ENCODE measurements around the gene DDX3X.
"Not testable (repeated sequence)": the region's sequence is repeated elsewhere in the genome, so short reads cannot be mapped to it uniquely, and the experiment has no call there.

The DDX3X gene

GRCh38 chrX:41333744-41334362 lies at the start of gene DDX3X:
Gene DDX3X (plus strand): TSS chrX:41334162. CDS start chrX:41334253, 91 bp downstream.
- peak; percentile 62 for DNase-seq

GRCh38 chrX:41285928-41286327 lies 48.0 kb upstream of the DDX3X start:
- not testable (repeated sequence) for DNase-seq

DNA sequence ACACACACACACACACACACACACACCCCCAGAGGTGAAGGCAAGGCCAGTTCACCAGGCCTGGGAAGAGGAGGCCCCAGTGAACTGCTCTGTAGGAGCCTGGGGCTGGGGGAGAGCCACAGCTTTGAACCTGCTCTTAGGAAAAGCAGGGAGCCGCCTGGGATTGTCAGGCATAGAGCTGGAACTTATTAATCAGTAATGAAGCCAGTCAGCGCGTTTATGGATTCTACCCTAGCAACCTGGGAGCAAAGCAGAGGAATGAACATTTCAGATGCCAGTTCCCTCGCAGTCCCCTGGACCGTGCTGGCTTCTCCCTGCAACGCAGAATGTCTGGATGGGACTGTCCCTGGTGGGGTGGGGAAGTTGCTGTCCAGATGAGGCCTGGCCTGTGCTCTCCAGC lies 45.3 kb upstream of the DDX3X start:
- DNase-seq: no peak

DNA sequence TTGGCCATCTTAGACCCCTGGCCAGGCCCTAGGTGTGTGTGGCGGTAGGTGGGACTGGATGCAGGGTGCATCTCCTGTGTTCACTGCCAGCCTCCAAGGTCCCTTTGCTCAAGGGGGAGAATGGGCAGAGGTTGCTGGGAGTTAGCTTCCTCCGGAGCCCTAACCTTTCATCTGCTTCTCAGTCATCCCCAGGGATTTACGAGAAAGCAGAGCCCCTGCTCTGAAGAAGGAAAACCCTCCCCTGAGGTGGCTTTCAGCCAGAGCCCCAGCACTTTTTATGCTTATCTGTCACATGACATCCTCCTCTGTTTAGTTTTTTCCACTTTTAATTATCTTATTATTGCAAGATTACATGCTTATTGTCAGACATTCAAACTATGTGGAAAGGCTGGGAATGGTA lies 44.9 kb upstream of the DDX3X start:
- no peak for DNase-seq

GRCh38 chrX:41291309-41291708 lies 42.7 kb upstream of the DDX3X start:
- DNase-seq: no peak

- DNase-seq: no peak
Measured at GRCh38 chrX:41293269-41293668, 40.7 kb upstream of the DDX3X start.

GRCh38 chrX:41300758-41301437 lies 33.1 kb upstream of the DDX3X start:
- DNase-seq: no peak

GRCh38 chrX:41301438-41301824 lies 32.5 kb upstream of the DDX3X start:
- no peak for DNase-seq

DNA sequence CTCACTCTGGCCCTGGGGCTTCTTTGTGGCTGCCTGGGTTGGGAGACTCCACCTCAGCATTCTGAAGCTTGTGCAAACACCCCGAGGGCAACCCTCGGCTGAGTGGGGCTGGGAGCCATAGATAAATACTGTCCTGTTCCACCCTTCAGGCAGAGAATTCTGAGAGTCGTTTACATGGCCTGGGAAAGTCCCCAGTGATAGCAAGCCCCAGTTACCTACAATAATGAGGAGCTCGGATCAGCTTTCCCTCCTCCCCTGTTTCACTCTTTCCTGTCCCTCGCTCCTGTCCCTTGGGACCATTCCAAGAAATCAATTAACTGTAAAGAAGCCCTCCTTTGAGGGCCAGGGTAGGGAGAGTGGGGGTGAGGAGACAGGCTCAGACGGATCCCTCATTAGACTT lies 31.6 kb upstream of the DDX3X start:
- no peak for DNase-seq

- DNase-seq: no peak
Measured at GRCh38 chrX:41303013-41303412, 30.9 kb upstream of the DDX3X start.

DNA sequence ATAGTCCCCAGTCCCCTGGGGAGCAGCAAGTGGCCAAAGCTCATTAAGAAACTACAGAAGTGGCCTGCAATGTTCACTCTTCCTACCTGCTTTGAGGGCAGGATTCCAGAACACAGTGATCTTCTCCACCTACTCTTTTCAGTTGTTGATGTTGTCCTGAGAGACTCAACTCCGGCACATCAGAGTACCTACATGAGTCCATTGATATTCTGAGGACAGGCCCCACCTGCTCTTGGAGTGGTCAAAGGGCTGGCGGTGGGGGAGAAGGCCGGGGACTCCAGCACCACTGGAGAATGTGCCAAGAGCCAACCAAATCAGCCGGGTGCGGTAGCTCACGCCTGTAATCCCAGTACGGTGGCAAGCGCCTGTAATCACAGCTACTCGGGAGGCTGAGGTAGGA lies 29.8 kb upstream of the DDX3X start:
- no peak for DNase-seq

DNA sequence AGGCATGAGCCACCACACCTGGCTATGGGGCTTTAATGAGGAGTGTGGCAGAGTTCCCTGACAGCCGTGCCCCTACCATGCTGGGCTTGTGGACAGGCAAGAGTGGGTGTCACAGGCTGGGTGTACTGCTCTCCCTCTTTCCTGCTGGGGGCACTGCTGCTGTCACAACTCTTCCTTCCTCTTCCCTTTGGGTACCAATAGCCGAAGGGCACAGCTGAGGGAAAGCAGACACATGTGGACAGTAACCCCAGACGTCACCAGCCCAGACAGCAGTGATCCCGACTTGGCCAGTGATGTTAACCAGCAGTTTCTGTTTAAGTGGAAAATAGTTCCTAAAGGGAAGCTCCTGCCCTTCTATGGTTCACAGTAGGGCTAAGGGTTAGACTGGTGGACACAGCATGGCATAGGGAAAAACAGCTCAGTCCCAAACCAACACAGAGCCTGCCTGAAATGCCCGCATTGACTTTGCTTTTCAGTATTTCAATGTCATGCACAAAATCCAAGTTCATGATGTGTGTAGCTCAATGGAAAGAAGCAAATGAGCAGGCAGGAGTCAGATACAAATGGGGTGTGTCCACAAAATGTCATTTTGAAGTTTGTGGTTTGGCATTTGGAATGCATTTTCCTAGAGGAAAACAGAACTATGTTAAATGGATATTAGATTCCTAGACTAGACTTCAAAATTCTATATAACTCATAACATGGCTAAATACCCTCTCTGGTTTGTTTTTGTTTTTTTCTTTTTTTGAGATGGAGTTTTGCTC lies 24.9 kb upstream of the DDX3X start:
- DNase-seq: no peak

GRCh38 chrX:41312786-41313185 lies 21.2 kb upstream of the DDX3X start:
- no peak for DNase-seq

DNA sequence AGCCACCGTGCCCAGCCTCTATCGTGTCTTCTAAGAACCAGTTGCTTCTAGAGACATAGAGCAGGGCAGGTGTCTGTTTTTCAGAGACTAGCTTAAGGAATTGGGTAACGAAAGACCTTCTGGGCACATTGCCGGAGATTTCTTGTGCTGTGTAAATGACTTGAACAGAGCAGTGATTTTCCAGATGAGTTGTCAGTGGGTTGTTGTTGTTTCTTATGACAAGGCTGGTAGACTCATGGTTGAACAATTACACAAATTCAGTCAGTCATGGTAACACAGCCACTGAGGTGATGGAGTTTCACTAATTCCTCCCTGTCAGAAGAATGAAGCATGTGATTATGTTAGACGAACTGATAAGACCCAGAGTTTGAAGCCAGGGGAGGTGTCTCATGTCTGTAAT lies 20.5 kb upstream of the DDX3X start:
- DNase-seq: no peak

DNA sequence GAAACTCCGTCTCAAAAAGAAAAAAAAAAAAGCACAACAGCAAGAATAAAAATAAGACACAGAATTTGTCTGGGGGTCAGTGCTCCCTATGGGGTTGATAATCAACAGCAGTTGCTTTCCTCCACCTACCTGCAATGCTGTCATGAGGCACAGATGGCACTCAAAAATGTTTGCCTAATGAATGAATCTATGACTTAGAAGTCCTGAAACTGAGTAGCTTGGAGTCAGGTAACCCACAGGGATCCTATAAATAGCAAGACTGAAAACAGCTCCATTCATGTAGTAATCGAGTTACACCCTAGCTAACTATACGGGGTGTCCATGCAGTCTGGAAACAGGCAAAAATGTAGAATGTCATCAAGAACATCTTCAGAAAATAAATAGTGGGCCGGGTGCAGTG lies 19.8 kb upstream of the DDX3X start:
- DNase-seq: no peak

GRCh38 chrX:41314881-41315280 lies 19.1 kb upstream of the DDX3X start:
- no peak for DNase-seq

DNA sequence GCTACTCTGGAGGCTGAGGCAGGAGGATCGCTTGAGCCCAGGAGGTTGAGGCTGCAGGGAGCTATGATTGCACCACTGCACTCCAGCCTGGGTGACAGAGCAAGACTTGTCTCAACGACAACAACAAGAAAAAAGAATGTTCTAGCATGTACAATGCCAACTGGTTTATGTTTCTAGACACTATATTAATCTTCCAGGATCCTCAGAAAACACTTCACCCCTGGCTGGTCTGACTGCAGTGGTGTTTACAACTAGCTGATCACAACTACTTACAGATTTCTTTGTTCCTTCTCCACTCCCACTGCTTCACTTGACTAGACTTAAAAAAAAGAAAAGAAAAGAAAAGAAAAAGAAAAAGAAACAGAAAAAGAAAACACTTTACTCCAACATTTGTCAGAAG lies 17.7 kb upstream of the DDX3X start:
- not testable (repeated sequence) for DNase-seq

GRCh38 chrX:41317477-41318208 lies 16.3 kb upstream of the DDX3X start:
- DNase-seq: no peak

- no peak for DNase-seq
Measured at GRCh38 chrX:41320393-41320792, 13.6 kb upstream of the DDX3X start.

DNA sequence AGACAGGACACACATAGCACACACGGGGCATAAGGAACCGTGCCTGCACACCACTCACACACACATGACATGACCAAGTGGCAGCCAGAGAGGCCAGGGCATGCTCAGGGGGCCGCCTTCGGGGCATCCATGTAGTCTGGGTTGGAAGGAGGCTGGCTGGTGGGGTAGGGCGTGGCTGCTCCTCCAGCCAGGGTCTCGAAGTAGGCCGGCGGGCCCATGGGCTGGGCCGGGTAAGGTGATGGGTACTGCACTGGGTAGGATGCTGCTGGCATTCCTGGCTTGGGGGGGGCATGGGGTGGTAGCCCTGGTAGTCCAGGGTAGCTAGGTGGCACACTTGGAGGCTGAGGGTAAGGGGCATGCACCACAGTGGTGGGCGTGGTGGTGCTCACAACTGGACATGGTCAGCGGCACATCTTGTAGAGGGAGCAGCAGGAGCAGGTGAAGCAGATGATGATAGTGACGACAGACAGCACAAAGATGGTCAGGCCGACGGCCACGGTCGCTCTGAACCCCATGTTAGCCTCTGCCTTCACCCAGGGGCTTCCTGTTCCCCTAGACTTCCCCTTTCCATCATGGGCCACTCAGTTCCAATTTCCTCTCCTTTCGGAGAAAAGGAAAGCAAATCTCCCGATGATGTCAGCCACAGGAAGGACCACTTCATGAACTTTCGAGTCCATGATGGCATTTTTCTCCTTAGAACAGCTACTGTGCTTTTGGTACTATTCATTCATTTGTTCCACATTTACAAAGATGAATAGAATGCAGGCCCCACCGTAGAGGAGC lies 10.9 kb upstream of the DDX3X start:
- no peak for DNase-seq

- DNase-seq: no peak
Measured at GRCh38 chrX:41326431-41326830, 7.5 kb upstream of the DDX3X start.

- DNase-seq: no peak
Measured at GRCh38 chrX:41327341-41327740, 6.6 kb upstream of the DDX3X start.

DNA sequence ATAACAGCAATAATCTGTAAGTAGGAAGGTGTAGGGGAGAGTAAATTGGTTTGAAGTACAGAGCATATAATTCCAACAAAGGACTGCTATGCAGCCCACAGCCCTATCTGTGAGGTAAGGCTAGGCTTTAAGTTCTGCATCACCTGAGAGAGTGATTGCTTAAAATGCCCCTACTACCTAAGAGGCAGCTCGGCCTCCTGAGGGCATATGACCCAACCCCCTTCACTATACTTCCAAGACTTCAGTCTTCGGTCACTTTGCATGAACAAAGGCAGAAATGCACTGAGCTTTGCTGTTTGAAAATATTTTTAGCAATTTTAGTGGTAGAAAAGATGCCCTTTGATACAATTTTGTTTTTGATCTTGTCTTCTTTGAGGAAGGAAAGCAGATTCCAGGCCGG lies 4.9 kb upstream of the DDX3X start:
- DNase-seq: no peak
